Hindlimb muscle (tissue), 1 donor: ENCODE results near the gene CCR5. TPM values are rescaled to one million over a fixed set of nuclear protein-coding genes. Genes with fewer than 3 reads are reported as not detected.
"Not testable (repeated sequence)": the region's sequence is repeated elsewhere in the genome, so short reads cannot be mapped to it uniquely, and the experiment has no call there.

Experiments used
- DNase-seq: peaks from one replicate; pipeline ENCODE4 v3.0.0-alpha.2; 2013
- polyA plus RNA-seq: library from polyadenylated mRNA; unstranded; fragments of 120-200 nt; gene quantifications from one replicate; pipeline ENCODE4 v1.2.1, GENCODE V29; 2013; ENCODE audit not compliant: insufficient read length

CCR5 gene
- polyA plus RNA-seq, 1 donor: 0.52 TPM

DNA sequence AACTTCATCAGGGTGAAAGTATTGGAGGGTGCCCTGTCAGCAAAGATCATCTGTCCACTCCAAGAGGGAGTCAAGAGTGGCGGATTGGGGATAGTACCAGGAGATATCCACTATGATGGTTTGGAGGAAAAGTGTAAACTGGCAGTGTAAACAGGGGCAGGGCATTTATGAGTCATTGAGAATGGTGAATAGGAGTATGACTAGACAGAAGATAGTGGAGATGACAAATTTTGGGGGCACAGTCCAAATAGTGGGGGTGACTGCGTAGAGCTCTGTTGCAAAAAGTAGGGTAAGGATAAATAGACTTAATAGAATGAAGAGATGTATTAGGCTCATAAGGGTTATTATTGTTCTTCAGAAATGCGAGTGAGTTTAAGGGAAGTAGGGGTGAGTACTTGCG lies 18.1 kb downstream of the CCR5 start:
- not testable (repeated sequence) for DNase-seq

DNA sequence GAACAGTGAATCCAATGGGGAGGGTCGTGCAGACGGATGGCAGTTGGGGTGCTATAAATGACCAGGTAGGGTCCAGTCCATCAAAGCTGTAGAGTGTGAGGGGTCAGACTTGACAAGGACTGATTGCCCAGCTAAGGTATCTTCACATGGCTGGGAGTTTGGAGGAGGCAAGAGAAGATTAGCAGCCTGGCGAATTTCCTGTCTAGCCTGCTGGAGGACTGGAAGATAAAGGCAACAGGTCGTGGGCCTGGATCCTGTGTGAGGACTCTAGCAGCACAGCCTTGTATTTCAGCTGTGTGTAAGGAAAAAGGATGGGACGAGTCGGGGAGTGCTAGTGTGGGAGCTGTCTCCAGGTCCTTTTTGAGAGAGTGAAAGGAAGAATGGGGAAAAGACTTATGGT lies 18.6 kb downstream of the CCR5 start:
- no peak for DNase-seq

DNA sequence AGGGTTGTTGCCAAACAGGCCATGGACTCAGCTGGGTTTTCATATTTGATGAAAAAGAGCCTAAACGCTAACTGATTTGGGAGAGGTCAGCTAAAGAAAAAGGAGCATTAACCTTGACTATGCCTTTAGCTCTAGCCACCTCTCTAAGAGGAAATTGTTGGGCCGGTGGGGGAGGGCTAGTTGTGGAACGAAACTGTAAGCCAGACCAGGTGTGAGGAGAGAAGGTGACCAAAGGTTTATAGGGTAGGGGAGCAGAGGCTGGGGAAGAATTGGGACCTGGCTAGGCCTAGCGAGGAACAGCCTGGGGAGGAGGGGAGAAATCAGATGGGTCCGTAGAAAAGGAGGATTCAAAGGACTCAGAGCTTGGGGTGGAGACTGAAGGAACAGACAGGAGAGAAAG lies 20.8 kb downstream of the CCR5 start:
- DNase-seq: not testable (repeated sequence)

DNA sequence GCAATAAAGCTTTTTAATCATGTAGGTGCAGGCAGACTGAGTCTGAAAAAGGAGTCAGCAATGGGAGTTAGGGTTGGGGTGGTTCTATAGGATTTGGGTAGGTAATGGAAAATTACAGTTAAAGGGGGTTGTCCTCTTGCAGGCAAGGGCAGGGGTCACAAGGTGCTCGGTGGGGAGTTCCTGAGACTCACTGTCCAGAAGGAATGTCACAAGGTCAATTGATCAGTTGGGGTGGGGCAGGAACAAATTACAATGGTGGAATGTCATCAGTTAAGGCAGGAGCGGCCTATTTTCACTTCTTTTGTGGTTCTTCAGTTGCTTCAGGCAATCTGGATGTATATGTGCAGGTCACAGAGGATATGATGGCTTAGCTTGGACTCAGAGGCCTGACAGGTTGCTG lies 22.3 kb downstream of the CCR5 start:
- no peak for DNase-seq

DNA sequence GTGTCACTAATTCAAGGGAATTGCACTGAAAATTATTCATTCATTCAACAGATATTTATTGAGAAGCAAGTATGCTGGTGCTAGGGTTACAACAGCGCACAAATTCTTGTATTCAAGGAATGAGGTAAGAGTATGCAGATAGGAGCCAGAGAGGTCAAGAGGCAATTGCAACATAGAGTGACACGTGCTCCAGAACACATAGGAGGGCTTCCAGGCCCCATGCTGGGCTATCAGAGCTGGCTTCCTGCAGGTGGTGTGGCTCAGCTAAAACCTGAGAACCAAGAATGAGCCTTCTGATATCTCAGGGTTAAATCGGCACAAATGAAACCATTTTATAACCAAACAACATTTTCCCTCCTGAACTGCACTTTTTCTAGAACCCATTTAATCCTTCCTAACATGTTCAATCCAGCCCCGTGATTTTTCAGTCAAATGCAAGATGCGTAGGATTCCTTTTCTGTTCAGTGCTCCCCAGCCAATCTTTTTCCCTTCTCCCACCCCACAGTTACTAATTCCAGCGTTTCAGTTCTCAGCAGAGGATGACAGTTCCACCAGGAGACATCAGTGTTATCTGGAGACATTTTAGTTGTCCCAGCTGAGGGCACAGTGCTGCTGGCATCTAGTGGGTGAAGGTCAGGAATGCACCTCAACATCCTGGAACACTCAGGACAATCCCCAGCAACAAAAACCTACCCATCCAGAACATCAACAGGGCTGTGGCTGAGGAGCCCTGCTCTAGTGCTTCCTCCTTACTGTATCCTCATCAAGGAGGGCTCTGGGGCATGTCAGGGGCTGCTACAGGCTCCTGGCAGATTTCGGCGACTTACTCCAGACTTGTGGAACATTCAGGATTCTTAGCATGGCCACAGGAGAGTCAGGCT lies 23.0 kb downstream of the CCR5 start:
- no peak for DNase-seq

DNA sequence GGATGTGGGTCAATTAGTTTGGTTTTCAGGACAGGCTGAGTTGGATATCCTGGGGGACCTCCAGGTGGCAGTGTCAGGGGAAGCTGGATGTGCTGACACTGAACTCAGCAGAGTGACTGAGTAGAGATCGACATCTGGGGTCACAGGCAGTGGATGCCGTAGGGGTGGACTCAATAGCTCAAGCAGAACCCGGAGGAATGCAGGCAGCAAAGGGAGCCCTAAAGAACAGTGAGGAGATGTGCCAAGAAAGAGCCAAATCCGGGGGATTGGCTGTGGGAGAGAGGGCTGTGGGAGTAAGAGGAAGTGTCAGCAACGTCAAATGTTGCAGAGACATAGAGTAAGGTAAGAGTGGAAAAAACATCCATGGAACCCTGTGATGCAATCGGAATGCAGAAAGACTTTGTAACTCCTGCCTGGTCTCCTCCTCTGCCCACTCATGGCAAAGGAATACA lies 24.5 kb downstream of the CCR5 start:
- no peak for DNase-seq

DNA sequence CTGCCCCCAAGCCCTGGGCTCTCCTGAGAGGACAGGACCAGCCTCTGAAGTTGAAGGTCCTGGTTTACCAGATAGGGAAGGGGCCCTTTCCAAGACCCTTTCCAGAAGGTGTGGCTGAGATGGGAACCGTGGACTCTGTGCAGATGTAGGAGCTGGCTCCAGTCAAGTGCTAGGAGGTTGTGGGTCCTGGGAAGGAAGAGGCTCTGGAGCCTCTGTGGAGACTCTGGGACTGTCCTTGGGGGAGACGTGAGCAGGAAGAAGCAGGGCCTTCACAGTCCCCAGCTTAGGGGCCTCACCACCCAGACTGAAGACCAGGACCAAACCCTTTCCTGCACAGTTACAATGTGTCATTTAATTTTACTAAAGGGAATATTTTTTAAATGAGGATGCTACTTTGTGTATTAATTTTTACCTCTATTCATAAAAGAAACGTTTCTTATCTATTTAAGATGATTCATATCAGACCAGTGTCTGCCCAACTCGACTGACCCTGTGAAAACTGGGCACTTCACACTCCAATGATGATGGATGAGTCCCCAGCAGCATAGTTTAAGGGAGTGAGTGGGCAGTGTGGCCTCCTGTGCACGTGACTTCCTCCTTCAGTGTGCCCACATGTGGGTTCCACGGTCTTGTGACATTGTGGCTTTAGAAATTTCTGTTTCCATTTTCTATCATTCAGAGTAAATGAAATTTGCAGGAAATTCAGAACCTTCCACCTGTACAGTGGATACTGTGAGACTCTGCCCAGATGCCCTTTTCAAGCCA lies 25.2 kb downstream of the CCR5 start:
- no peak for DNase-seq

DNA sequence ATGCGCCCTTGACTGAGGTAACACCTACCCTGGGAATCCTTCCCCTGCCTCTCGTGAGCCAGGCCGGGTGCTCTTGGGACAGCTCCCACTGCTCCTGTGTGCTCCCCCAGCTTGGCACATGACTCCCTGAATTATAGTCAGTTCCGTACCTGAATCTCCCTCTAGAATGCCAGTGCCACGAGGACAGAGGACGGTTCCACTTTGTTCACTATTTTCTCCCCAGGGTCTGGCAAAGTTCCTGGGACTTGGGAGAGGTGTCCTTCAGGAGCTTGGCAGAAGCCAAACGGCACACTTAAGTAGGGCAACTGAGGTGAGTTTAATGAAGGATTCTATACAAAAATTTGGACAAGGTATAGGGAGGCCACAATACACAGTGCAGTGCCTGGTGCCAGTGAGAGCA lies 26.4 kb downstream of the CCR5 start:
- DNase-seq: no peak

DNA sequence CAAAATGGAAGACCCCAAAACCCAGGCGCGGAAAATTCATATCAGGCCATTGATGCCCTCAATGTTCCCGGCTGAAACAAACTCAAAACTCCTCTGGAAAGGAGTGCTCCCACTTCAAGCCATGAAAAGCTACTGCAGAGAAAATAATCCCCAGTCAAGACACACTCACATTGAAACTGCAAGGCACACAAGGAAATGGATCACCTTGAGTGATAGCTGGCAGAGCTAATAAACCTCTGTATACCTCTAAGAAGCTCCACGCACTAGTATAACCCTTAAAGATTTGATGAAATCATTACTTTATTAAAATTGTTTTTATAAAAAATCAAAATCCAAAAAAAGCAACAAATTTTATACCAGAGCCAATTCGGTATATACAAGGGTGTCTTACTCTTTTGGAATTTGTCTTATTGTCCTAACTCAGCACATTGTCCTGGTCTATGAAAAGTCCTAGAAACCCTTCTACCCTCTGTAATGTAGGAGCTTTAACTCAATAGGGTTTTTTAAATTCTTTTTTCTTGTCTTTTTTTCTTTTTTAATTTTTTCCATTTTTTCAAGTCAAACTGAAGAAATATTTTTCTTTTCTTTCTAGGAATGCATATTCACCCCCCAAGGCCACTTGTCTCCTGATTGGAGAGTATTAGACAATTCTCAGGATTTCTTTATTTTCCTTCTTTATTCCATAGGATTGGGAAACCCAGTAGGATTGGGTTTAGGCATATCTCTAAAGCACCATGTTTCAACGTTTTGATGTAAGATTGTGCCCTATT lies 27.6 kb downstream of the CCR5 start:
- no peak for DNase-seq

DNA sequence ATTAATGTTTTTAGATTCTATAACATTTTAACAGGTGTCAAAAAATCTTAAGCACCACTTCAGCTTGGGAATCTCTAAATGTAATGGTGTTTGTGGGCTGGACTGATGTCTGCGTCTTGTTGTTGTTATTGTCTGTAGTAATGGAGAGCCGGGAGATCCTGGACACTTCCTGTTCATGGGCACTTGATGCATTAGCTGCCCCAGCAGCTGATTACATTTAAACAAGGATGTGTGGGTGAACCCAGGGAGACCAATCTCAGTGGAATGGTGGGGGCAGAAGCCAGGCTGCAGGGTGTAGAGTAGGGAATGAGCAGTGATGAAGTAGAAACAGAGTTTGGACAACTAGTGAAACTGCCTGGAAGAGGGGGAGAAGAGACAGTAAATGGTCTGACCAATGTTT lies 28.4 kb downstream of the CCR5 start:
- no peak for DNase-seq

DNA sequence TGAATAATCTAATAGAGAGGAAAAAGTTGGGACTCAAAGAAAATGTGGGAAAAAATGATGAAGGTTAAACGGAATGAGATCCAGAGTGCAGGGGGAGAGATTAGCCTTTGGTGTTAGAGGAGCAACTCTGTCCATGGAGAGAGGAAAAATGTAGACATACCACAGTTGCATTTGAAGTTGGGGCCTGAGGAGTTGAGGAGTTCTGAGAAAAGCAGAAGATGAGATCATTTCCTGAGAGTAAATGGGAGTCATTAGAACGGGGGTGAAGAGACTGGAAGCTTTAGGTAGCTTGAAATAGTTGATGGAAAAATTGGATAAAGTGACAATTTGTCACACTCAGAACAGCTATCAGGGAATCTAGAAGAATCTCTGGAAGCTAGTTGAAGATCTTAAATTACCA lies 28.8 kb downstream of the CCR5 start:
- DNase-seq: no peak

DNA sequence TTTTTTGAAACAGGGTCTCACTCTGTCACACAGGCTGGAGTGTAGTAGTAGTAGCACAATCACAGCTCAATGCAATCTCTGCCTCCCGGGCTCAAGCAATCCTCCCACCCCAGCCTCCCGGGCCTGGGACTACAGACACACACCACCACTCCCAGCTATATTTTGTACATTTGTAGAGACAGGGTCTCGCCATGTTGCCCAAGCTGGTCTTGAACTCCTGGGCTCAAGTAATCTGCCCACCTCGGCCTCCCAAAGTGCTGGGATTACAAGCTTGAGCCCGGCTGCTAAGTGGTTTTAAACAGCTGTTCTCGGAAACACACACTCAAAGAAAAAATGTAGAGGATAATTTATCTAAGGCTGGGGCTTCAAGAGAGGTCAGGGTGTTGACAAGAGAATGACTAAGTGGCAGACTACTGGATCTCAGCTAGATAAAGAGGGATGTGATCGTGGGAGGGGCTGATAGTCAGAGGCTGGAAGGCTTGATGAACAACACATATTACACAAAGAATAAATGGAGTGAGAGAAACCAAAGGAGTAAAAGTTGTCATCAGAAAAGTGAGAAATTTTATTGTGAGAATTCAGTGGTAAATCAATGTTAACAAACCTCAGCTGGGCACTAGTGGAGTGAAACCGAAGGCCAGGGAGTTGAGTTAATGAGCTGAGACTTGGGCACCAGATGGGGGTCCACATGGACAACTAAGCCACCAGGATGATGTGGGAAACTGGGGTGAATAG lies 29.4 kb downstream of the CCR5 start:
- no peak for DNase-seq

DNA sequence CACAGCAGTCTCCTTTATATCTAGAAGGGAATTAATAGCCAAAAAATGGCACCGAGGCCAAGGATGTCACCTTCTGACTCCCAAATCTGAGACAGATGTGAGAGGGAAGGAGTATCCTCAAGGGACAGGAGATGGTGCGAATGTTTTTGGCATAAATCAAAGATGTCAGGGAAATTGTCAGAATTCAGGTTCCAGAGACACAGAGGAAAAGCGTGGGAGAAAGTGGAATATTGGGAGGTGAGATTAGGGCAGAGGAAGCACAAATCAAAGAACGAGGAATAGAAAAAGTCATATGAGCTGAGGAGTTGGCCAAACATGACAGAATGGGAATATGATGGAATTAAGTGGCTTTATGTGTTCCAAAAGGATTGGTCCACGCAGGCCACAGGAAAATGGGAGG lies 30.1 kb downstream of the CCR5 start:
- DNase-seq: no peak

DNA sequence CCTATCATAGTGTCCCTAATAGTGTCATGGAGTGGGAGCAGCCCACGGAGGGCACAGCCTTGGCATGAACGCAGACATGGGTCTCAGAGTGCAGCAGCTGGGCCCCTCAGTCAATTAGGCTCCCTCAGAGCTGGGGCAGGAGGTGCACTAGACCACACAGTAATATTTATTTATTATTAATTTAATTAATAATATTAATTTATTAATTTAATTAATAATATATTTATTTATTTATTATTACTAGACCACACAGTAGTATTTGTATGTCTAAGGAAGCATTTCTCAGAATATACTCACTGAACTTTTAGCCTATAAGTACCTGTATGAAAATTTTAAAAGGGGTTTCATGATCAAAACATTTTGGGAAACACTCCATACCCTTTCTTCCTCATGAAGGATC lies 30.8 kb downstream of the CCR5 start:
- no peak for DNase-seq

DNA sequence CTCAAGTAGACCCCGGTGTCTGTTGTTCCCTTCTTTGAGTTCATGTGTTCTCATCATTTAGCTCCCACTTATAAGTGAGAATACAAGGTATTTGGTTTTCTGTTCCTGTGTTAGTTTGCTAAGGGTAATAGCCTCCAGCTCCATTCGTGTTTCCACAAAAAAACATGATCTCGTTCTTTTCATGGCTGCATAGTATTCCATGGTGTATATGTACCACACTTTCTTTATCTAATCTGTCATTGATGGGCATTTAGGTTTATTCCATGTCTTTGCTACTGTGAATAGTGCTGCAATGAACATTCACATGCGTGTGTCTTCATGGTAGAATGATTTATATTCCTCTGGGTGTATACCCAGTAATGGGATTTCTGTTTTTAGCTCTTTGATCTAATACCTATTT lies 32.2 kb downstream of the CCR5 start:
- DNase-seq: not testable (repeated sequence)

DNA sequence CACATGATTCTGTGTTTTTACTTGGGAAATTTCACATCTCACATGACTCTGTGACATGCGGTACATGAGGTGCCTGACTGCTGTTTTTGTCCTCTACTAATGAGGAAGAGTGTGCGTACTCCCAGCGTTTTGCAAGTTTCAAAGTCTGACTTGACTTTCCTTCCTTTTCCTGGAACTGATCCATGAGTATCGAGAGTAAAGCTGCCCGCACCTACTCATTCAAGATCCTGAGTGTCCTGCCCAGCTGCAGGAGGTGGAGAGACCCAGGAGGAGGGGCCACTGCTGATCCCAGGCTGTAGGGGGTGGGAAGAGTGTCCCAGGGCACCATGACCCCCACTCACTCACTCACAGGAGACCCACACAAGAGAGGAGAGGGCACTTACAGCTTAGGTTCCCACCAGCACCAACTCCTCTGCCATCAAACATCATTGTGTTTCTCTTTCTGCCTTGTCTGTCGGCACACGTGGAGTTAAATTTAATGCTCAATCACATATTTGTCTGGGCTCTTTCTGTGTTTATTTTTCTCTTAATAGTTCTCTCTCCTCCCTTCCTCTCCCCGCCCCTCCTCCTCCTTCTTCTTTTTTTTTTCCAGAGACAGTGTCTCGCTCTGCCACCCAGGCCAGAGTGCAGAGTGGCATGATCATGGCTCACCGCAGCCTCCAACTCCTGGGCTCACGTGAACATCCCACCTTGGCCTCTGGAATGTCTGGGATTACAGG lies 34.7 kb downstream of the CCR5 start:
- no peak for DNase-seq

DNA sequence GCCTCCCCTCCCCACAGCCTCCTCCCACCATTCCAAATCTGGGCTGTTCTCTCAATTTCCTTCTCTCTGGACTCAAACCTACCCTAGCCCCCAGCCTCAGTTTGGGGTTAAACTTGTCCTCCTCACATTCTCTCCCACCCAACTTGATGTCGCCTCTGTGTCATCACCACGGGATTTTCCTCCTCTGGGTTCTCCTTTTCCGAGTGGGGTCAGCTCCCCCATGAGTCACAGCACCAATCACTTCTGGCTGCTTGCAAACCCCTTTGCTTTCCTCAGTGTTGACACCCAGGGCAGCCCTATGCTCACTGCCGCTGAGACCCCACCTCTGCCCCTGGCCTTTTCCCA lies 35.7 kb downstream of the CCR5 start:
- no peak for DNase-seq

DNA sequence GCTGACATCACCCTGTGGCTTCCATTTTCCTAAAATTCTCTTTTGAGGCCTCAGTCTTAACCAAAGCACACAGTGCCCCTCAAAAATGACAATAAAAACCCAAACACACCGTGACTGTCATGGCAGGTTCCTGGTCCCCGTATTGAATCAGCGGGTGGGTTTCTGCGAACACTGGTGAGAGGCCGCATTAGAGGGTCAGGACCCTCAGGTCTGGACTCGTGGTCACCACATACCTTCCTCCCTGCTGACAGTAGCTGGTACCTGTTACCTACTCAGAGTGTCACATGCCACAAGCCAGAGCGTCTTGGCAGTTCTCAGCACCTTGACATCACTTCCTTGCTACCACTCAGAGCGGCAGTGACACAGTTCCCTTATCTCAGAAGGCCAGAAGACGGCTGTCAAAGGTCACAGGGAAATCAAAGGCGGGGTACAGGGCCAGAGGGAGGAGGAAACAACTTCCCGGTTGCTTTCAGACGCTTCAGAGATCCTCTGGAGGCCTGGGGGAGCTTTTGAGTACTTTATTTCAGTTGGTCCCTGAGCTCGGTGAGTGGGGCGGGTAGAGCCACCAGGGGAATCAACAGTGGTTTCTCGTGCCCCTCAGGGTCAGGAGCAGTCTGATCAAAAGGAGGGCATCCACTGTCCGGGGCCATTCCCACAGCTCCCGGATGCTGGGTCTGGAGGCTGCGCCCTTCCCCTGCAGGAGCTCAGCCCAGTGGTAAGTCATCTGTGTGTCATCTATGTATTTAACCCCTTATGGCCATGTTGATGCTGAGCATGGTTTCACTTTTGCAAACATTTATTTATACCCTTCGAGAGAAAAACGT lies 36.3 kb downstream of the CCR5 start, which contains the start of the genes CCR5AS and CCRL2:
CCR5AS (minus strand) TSS at position 279 of the 824 bp plus-strand sequence.
CCRL2 (plus strand) TSS at position 472 of the 824 bp plus-strand sequence. CDS start 821 bp downstream, outside the sequence.
- no peak for DNase-seq

DNA sequence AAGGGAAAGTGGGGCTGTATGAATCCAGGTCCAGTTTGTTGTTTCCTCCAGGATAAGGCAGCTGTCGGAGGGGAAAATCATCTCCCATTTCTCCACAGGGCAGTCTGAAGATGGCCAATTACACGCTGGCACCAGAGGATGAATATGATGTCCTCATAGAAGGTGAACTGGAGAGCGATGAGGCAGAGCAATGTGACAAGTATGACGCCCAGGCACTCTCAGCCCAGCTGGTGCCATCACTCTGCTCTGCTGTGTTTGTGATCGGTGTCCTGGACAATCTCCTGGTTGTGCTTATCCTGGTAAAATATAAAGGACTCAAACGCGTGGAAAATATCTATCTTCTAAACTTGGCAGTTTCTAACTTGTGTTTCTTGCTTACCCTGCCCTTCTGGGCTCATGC lies 37.2 kb downstream of the CCR5 start:
- no peak for DNase-seq

DNA sequence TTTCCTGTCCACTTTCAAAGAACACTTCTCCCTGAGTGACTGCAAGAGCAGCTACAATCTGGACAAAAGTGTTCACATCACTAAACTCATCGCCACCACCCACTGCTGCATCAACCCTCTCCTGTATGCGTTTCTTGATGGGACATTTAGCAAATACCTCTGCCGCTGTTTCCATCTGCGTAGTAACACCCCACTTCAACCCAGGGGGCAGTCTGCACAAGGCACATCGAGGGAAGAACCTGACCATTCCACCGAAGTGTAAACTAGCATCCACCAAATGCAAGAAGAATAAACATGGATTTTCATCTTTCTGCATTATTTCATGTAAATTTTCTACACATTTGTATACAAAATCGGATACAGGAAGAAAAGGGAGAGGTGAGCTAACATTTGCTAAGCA lies 38.1 kb downstream of the CCR5 start:
- DNase-seq: no peak
